Transverse colon (tissue), 4 donors: ENCODE results near the gene SNRK. TPM values are rescaled to one million over a fixed set of nuclear protein-coding genes. Genes with fewer than 3 reads are reported as not detected.

Source experiments
- DNase-seq: peaks from one replicate; pipeline ENCODE4 v3.0.0-alpha.2; 2019
- H3K27ac ChIP-seq, 4 donors: fragments of 200-600 bp; sonication (generic); 2 replicates each; pipeline ENCODE4 v1.5.1; 2016 to 2018; ENCODE audit warnings: inconsistent platforms in 4 of 4
- H3K27me3 ChIP-seq: fragments of 200-600 bp; sonication (generic); 2 replicates; pipeline ENCODE4 v1.5.1; 2017; ENCODE audit warnings: inconsistent platforms
- H3K36me3 ChIP-seq, 4 donors: fragments of 200-600 bp; sonication (generic); 2 replicates each; pipeline ENCODE4 v1.5.1; 2017 to 2019; ENCODE audit warnings: inconsistent platforms in 4 of 4
- H3K4me1 ChIP-seq, 4 donors: fragments of 200-600 bp; sonication (generic); 2 replicates each; pipeline ENCODE4 v1.5.1; 2017 to 2020; ENCODE audit warnings: inconsistent platforms in 4 of 4
- H3K4me3 ChIP-seq, 4 donors: fragments of 200-600 bp; sonication (generic); 1 replicate in 1 of 4; 2 replicates in 3 of 4; pipeline versions ENCODE4 v1.5.1 to v1.6.1; 2017 to 2019; ENCODE audit warnings: inconsistent platforms in 4 of 4
- H3K9me3 ChIP-seq, 2 donors: fragments of 200-600 bp; sonication (generic); 2 replicates each; pipeline ENCODE4 v1.5.1; 2017 to 2019; ENCODE audit warnings: inconsistent platforms in 2 of 2
- CTCF ChIP-seq, 5 experiments: fragments of 200-600 bp in 3 of 5; fragments of 450-650 bp in 2 of 5; sonication (generic) in 3 of 5; IDR thresholded peaks; 1 replicate in 2 of 5; 2 replicates in 3 of 5; pipeline ENCODE4 v1.5.1; 2016 to 2017; ENCODE audit warnings: antibody characterized with exemption in 5 of 5, inconsistent platforms in 3 of 5, mild to moderate bottlenecking in 2 of 5, moderate library complexity in 1 of 5
- EP300 ChIP-seq: sonication (generic); formaldehyde crosslinking; IDR thresholded peaks from one replicate; pipeline ENCODE4 v1.6.1; 2017; ENCODE audit warnings: antibody characterized with exemption, low read depth
- POLR2A ChIP-seq: fragments of 450-650 bp; IDR thresholded peaks from one replicate; pipeline ENCODE4 v1.6.1; 2016; ENCODE audit warnings: antibody characterized with exemption, mild to moderate bottlenecking, moderate library complexity
- POLR2AphosphoS5 ChIP-seq, 3 donors: sonication (generic); formaldehyde crosslinking; IDR thresholded peaks; one replicate each; pipeline ENCODE4 v1.6.1; 2016; ENCODE audit warnings: antibody characterized with exemption in 3 of 3
- WGBS, 2 donors: methylation state at CpG; one replicate each; pipeline ENCODE4 v1.1.5; 2018; ENCODE audit warnings: low coverage in 1 of 2; 5-methylcytosine and 5-hydroxymethylcytosine counted together
- in situ Hi-C, 4 donors: fragments of 200-750 bp; cut with MboI; loops; one replicate each; pipeline versions ENCODE4 v1.15.0 to v1.15.1; 2017; ENCODE audit warnings: low sequenced_read_pairs in 3 of 4, low pct_ligation_motif_present in 1 of 4, low pct_unique_long_range_greater_than_20kb in 1 of 4
- intact Hi-C: fragments of 100-400 bp; cut with DNase I; formaldehyde crosslinking; loops from one replicate; pipeline ENCODE4 v1.15.1; 2023; ENCODE audit warnings: low total_unique reads
- total RNA-seq, 4 donors: library from RNA; depleted of rRNA; stranded (reverse); fragments of >200 nt; gene quantifications; one replicate each; pipeline ENCODE4 v1.1.0, GENCODE V29; 2016

The SNRK gene
- total RNA-seq, 4 donors from 2014 or later: 29.9 to 43.3 (median 31.7) TPM

GRCh38 chr3:43304126-43304525, 17.8 kb downstream of the SNRK start:
- Histone ChIP-seq H3K36me3 (peaks cover 0 to 31% (median 6%) of the 10 kb centered on the region in 4 donors), H3K4me3 (no peak overlapping the region), H3K4me1 (peaks cover 0 to 25% (median 0%) of the 10 kb centered on the region in 4 donors), H3K27me3 (no peaks in the 10 kb centered on the region), H3K9me3 (no peaks in the 10 kb centered on the region), H3K27ac (no peak overlapping the region)
- no peak for DNase-seq
- WGBS, 2 donors: 71 to 82% methylated on average over 3 of the region's 3 CpGs
- intact Hi-C loops (no loop called here), in situ Hi-C loops (no loop called here)
- TF ChIP-seq POLR2A: no peak
- no peak for TF ChIP-seq POLR2AphosphoS5 (IDR thresholded peaks at IDR 0.05)
- no peak for TF ChIP-seq CTCF (IDR thresholded peaks at IDR 0.05)
- no peak for TF ChIP-seq EP300

GRCh38 chr3:43307226-43307625, 20.9 kb downstream of the SNRK start:
- H3K36me3 ChIP-seq: peaks cover 0 to 35% (median 6%) of the 10 kb centered on the region in 4 donors
- DNase-seq: no peak
- H3K4me1 ChIP-seq: peaks cover 0 to 18% (median 0%) of the 10 kb centered on the region in 4 donors
- H3K27me3 ChIP-seq: no peaks in the 10 kb centered on the region
- 65 to 81% methylated on average over 3 of the region's 3 CpGs for WGBS, 2 donors
- H3K27ac ChIP-seq: no peak overlapping the region
- TF ChIP-seq POLR2A: no peak
- no peak for TF ChIP-seq EP300
- no peak for TF ChIP-seq POLR2AphosphoS5 (IDR thresholded peaks at IDR 0.05)
- TF ChIP-seq CTCF (IDR thresholded peaks at IDR 0.05): no peak
- H3K9me3 ChIP-seq: no peaks in the 10 kb centered on the region
- in situ Hi-C loops: no loop called here
- H3K4me3 ChIP-seq: no peak overlapping the region
- intact Hi-C loops: no loop called here

- 60 to 63% methylated on average over 1 to 2 of the region's 2 CpGs for WGBS, 2 donors
- no peak overlapping the region for H3K4me3 ChIP-seq
- intact Hi-C loops: no loop called here
- no peak overlapping the region for H3K27ac ChIP-seq
- no peaks in the 10 kb centered on the region for H3K27me3 ChIP-seq
- DNase-seq: no peak
- H3K36me3 ChIP-seq: peaks cover 0 to 35% (median 6%) of the 10 kb centered on the region in 4 donors
- in situ Hi-C loops: no loop called here
- H3K9me3 ChIP-seq: no peaks in the 10 kb centered on the region
- H3K4me1 ChIP-seq: peaks cover 0 to 15% (median 0%) of the 10 kb centered on the region in 4 donors
- TF ChIP-seq EP300 (no peak), POLR2A (no peak), POLR2AphosphoS5 (IDR thresholded peaks at IDR 0.05) (no peak), CTCF (IDR thresholded peaks at IDR 0.05) (no peak)
Measured at GRCh38 chr3:43307649-43308048, 21.3 kb downstream of the SNRK start.

GRCh38 chr3:43309372-43310305, 23.3 kb downstream of the SNRK start:
- intact Hi-C loops: no loop called here
- WGBS, 2 donors: 94 to 99% methylated on average over 12 of the region's 12 CpGs
- no peak for TF ChIP-seq POLR2AphosphoS5 (IDR thresholded peaks at IDR 0.05)
- no peak for TF ChIP-seq CTCF (IDR thresholded peaks at IDR 0.05)
- TF ChIP-seq POLR2A: no peak
- TF ChIP-seq EP300: no peak

More at GRCh38 chr3:43309372-43310305, 23.3 kb downstream of the SNRK start:
- peaks cover 0 to 15% (median 0%) of the 10 kb centered on the region in 4 donors for H3K4me1 ChIP-seq
- H3K27ac ChIP-seq: no peak overlapping the region
- no peak overlapping the region for H3K4me3 ChIP-seq
- in situ Hi-C loops: no loop called here
- H3K36me3 ChIP-seq: peaks cover 0 to 24% (median 0%) of the 10 kb centered on the region in 4 donors
- no peaks in the 10 kb centered on the region for H3K27me3 ChIP-seq
- H3K9me3 ChIP-seq: no peaks in the 10 kb centered on the region
- DNase-seq: no peak
